Subcutaneous adipose tissue (tissue), 4 donors: ENCODE data around the gene PLD6. TPM values are rescaled to one million over a fixed set of nuclear protein-coding genes. Genes with fewer than 3 reads are reported as not detected.

ENCODE experiments used
- CTCF ChIP-seq: fragments of 450-650 bp; IDR thresholded peaks from one replicate; pipeline ENCODE4 v1.5.1; 2016; ENCODE audit warnings: low read depth, mild to moderate bottlenecking, control low read depth, antibody characterized with exemption, moderate library complexity
- total RNA-seq, 4 donors: library from RNA; depleted of rRNA; stranded (reverse); fragments of >200 nt; gene quantifications; one replicate each; pipeline ENCODE4 v1.1.0, GENCODE V29; 2016

The PLD6 gene
- total RNA-seq, 4 donors from 2014 or later, result 3.4 to 18.1 (median 3.7) TPM

GRCh38 chr17:17224137-17224536 is 18.0 kb upstream of the PLD6 start:
- TF ChIP-seq CTCF, result no peak

GRCh38 chr17:17223736-17224135 is 17.6 kb upstream of the PLD6 start:
- no peak for TF ChIP-seq CTCF

GRCh38 chr17:17221329-17221728 is 15.2 kb upstream of the PLD6 start:
- TF ChIP-seq CTCF, result no peak

GRCh38 chr17:17220529-17220928 is 14.4 kb upstream of the PLD6 start:
- no peak for TF ChIP-seq CTCF

GRCh38 chr17:17217995-17218394 is 11.9 kb upstream of the PLD6 start:
- no peak for TF ChIP-seq CTCF

GRCh38 chr17:17216776-17217175 is 10.6 kb upstream of the PLD6 start:
- TF ChIP-seq CTCF, result no peak

GRCh38 chr17:17216236-17216635 is 10.1 kb upstream of the PLD6 start:
- TF ChIP-seq CTCF, result no peak

- no peak for TF ChIP-seq CTCF
Observed at GRCh38 chr17:17215575-17215974, 9.4 kb upstream of the PLD6 start.
